NCI-H2227 (cell line): Measurements from ENCODE around the gene CYFIP1.

Experiments used
- DNase-seq: peaks from one replicate; lab custom pipeline; 2025; ENCODE audit not compliant: unreplicated experiment; lab: John Stamatoyannopoulos, UW

Gene CYFIP1

GRCh38 chr15:22968366-22968765 lies 11.8 kb downstream of the CYFIP1 start:
- no peak for DNase-seq

DNA sequence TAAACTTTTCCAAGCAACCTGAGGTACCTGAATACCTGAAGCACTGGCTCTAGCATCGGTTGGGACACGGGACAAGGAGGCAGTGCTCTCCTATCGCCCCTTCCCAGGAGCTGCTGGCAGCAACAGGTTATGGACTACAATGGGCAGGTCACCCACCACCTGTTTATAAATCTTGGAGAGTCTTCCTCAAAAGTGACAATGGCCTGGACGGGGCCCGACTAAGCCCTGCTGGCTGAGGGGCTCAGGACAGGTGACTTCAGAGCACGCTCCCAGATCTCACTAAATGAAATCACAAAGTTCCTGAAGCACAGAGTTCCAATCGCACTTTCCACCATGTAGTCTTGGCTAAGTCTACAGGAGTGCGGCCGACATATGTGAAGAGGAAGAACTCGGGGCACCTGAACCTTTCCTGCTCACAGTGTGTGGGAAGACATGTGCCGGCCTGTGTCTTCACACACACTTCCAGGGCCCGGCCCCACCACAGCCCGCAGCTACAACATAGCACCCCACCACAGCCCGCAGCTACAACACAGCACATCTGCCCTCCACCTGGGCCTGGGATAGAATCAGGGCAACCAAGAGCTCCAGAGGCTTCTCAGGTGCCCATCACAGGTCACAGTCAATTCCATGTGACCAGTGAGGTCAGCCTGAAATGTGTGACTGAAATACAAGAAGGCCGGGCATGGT lies 12.9 kb downstream of the CYFIP1 start:
- DNase-seq = no peak

DNA sequence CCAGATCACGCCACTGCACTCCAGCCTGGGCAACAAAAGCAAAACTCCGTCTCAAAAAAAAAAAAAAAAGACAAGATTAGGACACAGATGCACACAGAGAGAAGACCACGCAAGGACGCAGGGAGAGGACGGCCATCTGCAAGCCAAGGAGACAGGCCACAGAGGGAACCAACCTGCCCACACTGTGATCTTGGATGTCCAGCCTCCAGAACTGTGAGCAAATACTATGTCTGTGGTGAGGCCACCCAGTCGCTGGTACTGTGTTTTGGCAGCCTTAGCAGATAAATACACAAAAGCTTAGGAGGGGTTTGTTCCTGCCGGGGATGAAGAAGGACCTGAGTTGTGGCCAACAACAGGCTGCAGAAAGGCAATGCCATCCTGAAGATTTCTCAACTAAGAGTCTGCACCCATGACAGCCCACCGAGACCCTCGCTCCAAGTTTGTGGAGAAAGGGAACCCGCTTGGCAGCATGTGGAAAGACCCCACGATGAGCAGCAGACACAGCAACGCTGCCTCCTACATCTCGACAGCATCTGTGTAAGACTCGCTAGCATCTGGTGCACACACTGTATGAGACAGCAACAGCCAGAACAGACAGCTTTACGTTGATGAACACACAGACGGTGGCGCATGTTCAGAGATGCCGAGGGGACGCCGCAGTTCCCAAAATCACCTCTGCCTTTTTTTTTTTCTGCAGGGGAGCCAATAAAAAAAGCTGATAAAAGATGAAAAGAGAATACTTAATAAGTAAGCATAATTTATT lies 13.7 kb downstream of the CYFIP1 start:
- DNase-seq = no peak

GRCh38 chr15:22963641-22964040 lies 16.5 kb downstream of the CYFIP1 start:
- no peak for DNase-seq

- DNase-seq = no peak
Measured at GRCh38 chr15:22962611-22963010, 17.6 kb downstream of the CYFIP1 start.

GRCh38 chr15:22961762-22962161 lies 18.4 kb downstream of the CYFIP1 start:
- DNase-seq = no peak

- no peak for DNase-seq
Measured at GRCh38 chr15:22960556-22960955, 19.6 kb downstream of the CYFIP1 start.

DNA sequence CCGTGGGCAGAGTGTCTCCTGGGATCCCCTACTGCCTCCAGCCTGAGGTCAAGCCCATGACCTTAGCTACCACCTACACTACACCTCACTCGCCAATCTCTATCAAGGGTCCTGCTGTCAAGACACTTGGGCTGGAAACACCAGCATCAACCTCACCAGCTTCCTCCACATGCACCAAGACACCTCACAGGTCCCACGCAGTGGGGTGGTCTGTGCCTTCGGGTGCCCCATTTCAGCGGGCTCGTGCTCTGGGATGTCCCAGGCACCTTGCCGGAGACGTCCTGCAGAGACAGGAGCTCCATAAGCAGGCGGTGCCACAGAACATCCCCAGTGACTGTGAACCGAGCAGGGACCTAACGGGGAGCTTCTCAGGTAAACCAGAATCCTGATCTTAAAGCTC lies 20.0 kb downstream of the CYFIP1 start:
- DNase-seq = no peak

DNA sequence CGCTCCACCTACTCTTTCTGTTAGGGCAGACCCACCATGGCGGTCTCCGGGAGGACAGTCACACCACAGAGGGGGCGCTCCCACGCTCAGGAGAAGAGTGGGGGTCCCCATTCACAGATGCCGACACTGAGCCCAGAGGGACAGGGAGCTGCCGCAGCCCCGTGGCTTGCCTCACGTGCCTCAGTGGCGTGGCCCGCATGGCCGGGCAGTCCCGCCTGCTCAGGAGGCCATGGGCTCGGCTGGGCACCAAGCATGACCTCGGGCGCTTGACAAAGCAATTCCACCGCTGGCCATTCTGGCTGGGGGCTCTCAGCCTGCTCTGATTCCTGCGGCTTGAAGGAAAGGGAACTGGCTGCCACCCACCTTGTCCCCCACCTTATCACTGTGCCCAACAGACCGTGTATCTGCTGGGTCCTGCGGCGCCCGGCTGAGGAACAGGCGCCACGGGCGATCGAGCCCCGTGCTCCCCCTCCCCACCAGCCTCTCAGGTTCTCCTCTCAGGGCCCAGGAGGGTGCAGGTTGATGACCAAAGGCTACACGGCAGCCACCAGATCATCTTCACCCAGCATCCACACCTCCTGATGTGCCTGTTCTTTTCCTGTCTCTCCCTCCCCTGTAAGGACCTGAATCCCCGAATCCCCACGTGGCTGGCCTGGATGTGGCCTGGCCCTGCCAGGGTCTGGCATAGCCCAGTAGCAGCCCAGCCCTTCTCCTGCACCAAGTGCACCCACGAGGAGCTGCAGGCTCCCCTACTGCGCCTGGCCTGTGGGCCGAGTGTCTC lies 20.7 kb downstream of the CYFIP1 start:
- DNase-seq = no peak

DNA sequence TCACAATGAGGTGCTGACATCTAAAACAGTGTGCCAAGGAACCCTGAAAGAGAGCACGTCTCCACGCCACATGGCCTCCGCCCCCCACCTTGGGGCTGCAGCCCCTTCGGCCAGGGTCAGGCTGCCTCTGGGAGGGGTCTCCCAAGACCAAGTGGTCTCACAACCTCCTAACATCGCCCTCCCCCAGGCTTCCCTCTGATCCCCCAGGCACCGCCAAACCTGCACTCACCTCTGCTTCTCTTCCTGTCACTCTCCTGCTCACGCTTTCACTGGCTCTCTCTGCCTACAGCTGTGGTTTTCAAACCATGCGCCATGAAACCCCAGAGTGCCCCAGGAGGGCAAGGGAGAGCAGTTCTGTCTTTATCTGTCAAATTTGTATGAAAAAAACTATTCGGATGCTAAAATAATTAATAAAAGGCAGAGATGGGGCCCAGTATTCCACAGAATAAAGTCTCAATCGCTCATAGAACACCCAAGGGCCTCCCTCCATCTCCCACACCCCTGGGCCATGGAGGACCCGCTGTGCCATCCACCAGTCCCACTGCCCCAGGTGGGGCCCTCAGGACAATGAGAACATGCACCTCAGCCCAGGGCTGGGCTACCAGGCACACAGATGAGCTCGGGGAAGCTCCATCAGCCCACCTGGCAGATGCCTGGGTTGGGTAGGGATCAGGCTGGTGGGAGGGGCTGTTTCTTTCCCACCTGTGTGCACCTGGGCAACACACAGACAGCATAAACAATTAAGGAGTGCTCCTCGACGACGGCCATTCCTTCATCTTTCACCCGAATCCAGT lies 21.5 kb downstream of the CYFIP1 start:
- DNase-seq = no peak

DNA sequence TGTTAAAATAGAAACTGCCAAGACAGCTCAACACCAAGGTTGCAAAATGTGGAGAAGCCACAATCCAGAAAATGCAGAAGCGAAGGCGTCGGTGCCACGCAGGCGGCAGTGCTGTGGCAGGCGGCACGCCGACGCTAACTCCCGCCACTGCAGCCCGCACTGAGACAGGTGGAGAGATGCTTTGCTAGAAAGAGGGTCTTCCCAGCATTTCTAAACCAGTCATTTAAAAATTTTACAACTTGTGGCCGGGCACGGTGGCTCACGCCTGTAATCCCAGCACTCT lies 23.2 kb downstream of the CYFIP1 start:
- no peak for DNase-seq

DNA sequence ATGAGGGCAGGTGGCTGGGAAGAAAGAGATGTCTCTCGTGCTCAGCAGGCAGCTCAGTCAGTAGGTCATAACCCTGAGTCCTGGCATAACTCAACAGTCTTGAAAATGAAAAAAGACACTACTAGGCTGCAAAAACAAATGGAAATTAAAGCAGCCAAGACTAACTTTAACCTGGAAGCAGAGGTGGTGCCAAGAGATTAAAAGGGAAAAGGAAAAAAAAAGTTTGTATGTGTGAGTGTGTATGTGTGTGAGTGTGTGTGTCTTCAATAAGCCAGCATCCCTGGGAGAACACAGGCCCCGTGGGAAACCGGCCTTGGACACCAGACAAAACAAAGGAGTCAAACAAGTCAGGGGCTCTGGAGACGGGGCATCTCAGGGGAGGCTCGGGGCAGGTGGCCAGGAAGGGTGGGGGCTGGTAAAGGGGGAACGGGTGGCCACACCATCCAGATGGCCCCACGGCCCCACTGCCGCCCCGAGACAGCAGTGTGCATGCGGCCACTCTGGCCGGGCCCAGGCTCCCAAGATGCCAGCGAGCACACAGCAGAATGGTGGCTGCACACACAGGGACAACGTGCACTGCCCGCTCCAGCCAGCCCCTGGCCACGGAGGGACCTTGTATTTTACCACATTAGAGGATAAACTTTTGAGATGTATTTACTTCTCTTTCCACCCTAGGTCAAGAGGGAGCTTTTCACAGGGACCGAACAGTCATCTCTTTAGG lies 23.8 kb downstream of the CYFIP1 start:
- no peak for DNase-seq

DNA sequence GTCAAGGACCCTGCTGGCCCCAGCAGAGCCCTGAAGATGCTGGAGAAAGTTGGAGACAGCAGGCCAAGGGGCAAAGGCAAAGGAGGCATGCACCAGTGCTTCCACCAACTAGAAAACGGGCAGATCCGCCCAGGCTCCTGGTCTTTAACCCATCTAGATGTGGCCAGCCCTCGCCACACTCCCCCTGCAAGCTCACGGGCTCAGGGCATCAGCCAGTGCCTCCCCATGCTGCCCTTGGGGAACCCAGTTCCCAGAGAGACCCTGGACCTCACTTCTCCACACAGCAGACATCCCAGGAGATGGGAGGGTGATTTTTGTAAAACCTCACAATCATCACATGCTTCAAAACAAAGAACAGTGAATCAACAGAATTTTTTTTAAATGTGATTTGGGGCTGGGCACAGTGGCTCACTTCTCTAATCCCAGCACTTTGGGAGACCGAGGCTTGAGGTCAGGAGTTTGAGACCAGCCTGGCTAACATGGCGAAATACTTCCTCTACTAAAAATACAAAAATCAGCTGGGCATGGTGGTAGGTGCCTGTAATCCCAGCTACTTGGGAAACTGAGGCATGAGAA lies 24.5 kb downstream of the CYFIP1 start:
- no peak for DNase-seq

- no peak for DNase-seq
Measured at GRCh38 chr15:22954798-22955543, 25.2 kb downstream of the CYFIP1 start.

- DNase-seq = no peak
Measured at GRCh38 chr15:22954326-22954725, 25.8 kb downstream of the CYFIP1 start.

GRCh38 chr15:22952796-22953579 lies 27.2 kb downstream of the CYFIP1 start:
- no peak for DNase-seq

DNA sequence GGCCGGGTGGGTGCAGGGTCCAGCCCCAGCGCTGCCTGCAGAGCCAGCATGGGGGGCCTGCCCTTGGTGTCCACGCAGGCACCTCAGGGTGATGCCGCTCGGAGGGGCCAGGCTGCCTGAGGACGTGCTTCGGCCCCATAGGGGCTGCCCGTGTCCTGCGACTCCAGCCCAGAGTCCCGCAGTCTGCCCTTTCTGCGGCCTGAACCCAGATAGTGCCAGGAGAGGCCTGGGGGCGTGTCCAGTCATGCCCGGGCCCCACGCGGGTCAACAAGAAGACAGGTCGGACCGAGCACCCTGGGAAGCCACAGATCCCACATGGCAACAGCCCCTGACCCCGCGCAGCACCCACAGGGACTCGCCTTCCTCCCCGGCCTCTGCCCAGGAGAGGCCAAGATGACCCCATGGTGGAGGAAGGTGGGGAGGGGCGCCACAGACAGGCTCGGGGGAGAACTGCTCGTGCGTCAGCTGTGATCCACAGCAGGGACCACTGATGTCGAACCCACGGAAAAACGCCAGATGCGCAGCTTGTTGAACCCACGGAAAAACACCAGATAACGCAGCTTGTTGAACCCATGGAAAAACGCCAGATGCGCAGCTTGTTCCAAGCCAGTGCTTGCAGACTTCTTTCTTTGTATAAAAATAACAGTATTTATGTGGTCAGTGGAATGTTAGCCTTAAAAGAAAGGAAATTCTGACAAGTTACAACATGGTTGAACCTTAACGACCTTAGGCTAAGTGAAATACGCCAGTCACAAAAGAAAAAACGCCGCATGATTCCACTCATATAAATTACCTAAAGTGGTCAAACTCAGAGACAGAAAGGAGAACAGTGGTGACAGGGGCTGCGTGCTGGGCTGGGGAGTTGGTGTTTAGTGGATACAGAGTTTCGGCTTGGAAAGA lies 28.5 kb downstream of the CYFIP1 start:
- DNase-seq = no peak

DNA sequence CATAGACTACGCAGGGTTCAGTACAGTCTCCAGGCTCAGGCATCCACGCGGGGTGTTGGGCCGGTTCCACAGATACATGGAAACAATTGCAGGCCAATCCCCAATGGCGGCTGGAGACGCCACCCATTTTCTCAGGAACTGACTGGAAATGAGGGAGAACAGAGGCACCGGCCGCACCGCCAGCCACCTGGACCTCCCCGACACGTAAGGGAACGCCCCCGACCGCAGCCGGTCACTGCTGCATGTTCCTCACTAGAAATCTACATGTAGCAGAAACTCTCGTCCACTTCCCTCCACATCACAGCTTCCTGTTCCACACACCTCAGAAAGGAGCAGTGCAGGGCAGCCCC lies 29.2 kb downstream of the CYFIP1 start:
- DNase-seq = no peak
